ENCODE results near the gene PDGFA. TPM values are rescaled to one million over a fixed set of nuclear protein-coding genes. Genes with fewer than 3 reads are reported as not detected.
"Not testable (repeated sequence)": the region's sequence is repeated elsewhere in the genome, so short reads cannot be mapped to it uniquely, and the experiment has no call there.

PDGFA gene
- total RNA-seq, 1 donor from 2014 or later: 7.6 TPM

- no peaks in the 10 kb centered on the region for H3K4me1 Mint-ChIP-seq (ENCODE audit: low read depth, unreplicated experiment)
These were observed 36.7 kb upstream of the PDGFA start for GRCh38 chr7:556291-556826.

GRCh38 chr7:555551-556160 lies 36.0 kb upstream of the PDGFA start:
- no peak for DNase-seq
- Mint-ChIP-seq H3K9me3 (ENCODE audit: unreplicated experiment) (peaks cover 2% of the 10 kb centered on the region), H3K4me1 (ENCODE audit: low read depth, unreplicated experiment) (no peaks in the 10 kb centered on the region), H3K27ac (ENCODE audit: unreplicated experiment) (no peak overlapping the region), H3K4me3 (ENCODE audit: unreplicated experiment) (no peak overlapping the region), H3K36me3 (ENCODE audit: unreplicated experiment) (no peaks in the 10 kb centered on the region), H3K27me3 (ENCODE audit: unreplicated experiment) (no peaks in the 10 kb centered on the region)
- no peak for TF ChIP-seq CTCF (IDR thresholded peaks at IDR 0.05; ENCODE audit: partially characterized antibody, unreplicated experiment)

More at GRCh38 chr7:556291-556826, 36.7 kb upstream of the PDGFA start:
- no peaks in the 10 kb centered on the region for H3K36me3 Mint-ChIP-seq (ENCODE audit: unreplicated experiment)
- no peak for DNase-seq
- no peak overlapping the region for H3K4me3 Mint-ChIP-seq (ENCODE audit: unreplicated experiment)
- no peak overlapping the region for H3K27ac Mint-ChIP-seq (ENCODE audit: unreplicated experiment)
- TF ChIP-seq CTCF (IDR thresholded peaks at IDR 0.05; ENCODE audit: partially characterized antibody, unreplicated experiment): no peak
- H3K27me3 Mint-ChIP-seq (ENCODE audit: unreplicated experiment): peaks cover 5% of the 10 kb centered on the region
- H3K9me3 Mint-ChIP-seq (ENCODE audit: unreplicated experiment): peaks cover 2% of the 10 kb centered on the region

GRCh38 chr7:553636-554111 lies 34.0 kb upstream of the PDGFA start:
- H3K4me3 Mint-ChIP-seq (ENCODE audit: unreplicated experiment): no peak overlapping the region
- no peaks in the 10 kb centered on the region for H3K27me3 Mint-ChIP-seq (ENCODE audit: unreplicated experiment)
- H3K36me3 Mint-ChIP-seq (ENCODE audit: unreplicated experiment): no peaks in the 10 kb centered on the region
- peaks cover 3% of the 10 kb centered on the region for H3K9me3 Mint-ChIP-seq (ENCODE audit: unreplicated experiment)
- H3K4me1 Mint-ChIP-seq (ENCODE audit: low read depth, unreplicated experiment): no peaks in the 10 kb centered on the region
- no peak for DNase-seq
- no peak for TF ChIP-seq CTCF (IDR thresholded peaks at IDR 0.05; ENCODE audit: partially characterized antibody, unreplicated experiment)
- no peak overlapping the region for H3K27ac Mint-ChIP-seq (ENCODE audit: unreplicated experiment)

GRCh38 chr7:552868-553635 lies 33.4 kb upstream of the PDGFA start:
- DNase-seq: no peak
- H3K4me3 Mint-ChIP-seq (ENCODE audit: unreplicated experiment): no peak overlapping the region
- peaks cover 2% of the 10 kb centered on the region for H3K9me3 Mint-ChIP-seq (ENCODE audit: unreplicated experiment)
- H3K36me3 Mint-ChIP-seq (ENCODE audit: unreplicated experiment): no peaks in the 10 kb centered on the region
- no peaks in the 10 kb centered on the region for H3K4me1 Mint-ChIP-seq (ENCODE audit: low read depth, unreplicated experiment)
- TF ChIP-seq CTCF (IDR thresholded peaks at IDR 0.05; ENCODE audit: partially characterized antibody, unreplicated experiment): no peak
- H3K27me3 Mint-ChIP-seq (ENCODE audit: unreplicated experiment): no peaks in the 10 kb centered on the region
- no peak overlapping the region for H3K27ac Mint-ChIP-seq (ENCODE audit: unreplicated experiment)

- not testable (repeated sequence) for H3K9me3 Mint-ChIP-seq (ENCODE audit: unreplicated experiment); H3K27ac Mint-ChIP-seq (ENCODE audit: unreplicated experiment); H3K36me3 Mint-ChIP-seq (ENCODE audit: unreplicated experiment); DNase-seq; H3K4me3 Mint-ChIP-seq (ENCODE audit: unreplicated experiment); H3K4me1 Mint-ChIP-seq (ENCODE audit: low read depth, unreplicated experiment); H3K27me3 Mint-ChIP-seq (ENCODE audit: unreplicated experiment)
These were observed 32.7 kb upstream of the PDGFA start for GRCh38 chr7:552151-552867.

GRCh38 chr7:551615-551970 lies 31.9 kb upstream of the PDGFA start:
- DNase-seq; H3K4me3 Mint-ChIP-seq (ENCODE audit: unreplicated experiment); H3K27ac Mint-ChIP-seq (ENCODE audit: unreplicated experiment); H3K36me3 Mint-ChIP-seq (ENCODE audit: unreplicated experiment); H3K4me1 Mint-ChIP-seq (ENCODE audit: low read depth, unreplicated experiment); H3K9me3 Mint-ChIP-seq (ENCODE audit: unreplicated experiment); H3K27me3 Mint-ChIP-seq (ENCODE audit: unreplicated experiment): not testable (repeated sequence)

Data from glutamatergic neuron (in vitro differentiated cells).